ENCODE results near the gene AUNIP.
A peak's percentile ranks its signal among the peaks of the same experiment; 100 is the strongest.

Gene AUNIP

DNA sequence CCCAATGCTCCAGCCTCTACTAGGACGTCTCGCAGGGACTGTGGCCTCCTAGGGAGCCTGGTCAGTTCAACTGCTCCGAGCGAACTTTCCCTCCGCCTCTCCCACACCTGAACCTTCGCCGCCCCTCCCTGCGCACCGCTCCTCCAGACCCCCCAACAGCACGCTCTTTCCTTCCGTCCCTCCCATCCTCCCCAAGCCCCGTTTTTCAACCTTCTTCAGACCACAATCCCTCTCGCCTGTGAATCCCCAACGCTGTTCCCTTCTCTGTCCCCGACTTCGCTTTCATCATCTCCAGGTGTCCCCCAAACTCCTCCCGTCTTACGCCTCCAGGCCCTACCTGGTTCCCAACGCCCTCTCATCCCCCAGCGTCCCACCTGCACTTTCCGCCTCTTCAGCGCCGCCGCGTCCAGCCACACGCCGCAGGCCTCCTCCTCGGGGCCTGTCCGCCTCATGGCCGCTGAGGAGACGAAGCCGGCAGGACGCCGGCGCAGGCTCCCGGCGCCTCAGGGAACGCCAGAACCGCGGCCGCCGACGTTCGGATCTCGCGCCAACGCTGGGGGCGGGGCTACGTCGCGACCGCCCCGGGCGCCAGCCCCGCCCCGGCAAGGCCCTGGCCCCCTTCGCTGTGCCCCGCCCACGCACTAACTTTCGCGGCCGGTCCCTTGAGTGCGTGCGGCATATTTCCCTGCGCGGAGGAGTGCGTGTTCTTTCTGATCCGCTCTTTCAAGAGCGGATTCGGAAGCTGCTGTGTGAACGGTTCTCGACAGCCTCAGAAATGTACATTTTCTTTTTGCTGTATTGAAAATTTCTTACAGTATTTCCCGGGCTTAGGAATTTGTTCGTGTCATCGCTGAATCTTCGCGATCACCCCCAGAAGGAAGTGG, at the start of gene AUNIP:
AUNIP (minus strand) TSS at position 552 of the 884 bp plus-strand sequence; CDS start at position 452, 100 bp downstream.
- peak; percentile 38 for DNase-seq (ENCODE audit: low read depth)

GRCh38 chr1:25909040-25909439, 49.8 kb upstream of the AUNIP start:
- DNase-seq (ENCODE audit: low read depth), result no peak

- DNase-seq (ENCODE audit: low read depth), result no peak
These were observed 48.9 kb upstream of the AUNIP start for GRCh38 chr1:25908161-25908560.

- no peak for DNase-seq (ENCODE audit: low read depth)
These were observed 48.3 kb upstream of the AUNIP start for GRCh38 chr1:25907601-25908000.

DNA sequence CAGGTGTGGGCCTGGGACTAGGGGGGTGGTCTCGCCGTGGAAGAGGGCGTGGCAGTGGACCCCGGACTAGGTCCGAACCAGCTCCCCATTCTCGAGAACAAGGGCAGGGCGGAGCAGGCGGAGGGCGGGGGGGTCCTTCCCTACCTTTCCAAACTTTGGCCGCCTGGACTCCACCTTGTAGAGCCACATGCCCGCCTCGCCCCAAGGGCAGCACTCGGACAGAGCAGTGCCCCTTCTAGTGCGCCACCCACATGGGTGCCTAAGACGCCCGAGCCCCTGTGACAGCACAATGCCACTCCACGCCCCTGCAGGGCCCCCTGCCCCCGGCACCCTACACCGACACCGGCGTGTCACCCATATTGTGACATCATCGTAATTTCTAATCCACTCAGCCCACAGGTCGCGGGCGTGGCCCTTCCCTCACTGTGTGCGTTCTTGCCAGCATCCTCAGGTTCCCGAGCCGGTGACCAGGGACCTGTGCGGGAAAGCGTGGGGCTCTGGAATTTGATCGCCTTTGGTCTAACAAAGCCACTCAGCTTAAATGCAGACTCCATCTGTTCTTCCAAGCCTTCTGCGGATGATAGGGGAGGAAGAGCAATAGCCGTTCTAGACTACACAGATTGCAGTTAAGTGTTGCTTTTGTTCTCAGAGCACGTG, 47.5 kb upstream of the AUNIP start:
- no peak for DNase-seq (ENCODE audit: low read depth)

GRCh38 chr1:25905680-25906643, 46.7 kb upstream of the AUNIP start, which contains the start of gene STMN1:
Gene STMN1, minus strand, starts transcription at chr1:25906419. Its CDS starts 1,743 bp downstream, at chr1:25904676.
- DNase-seq (ENCODE audit: low read depth), result no peak

- no peak for DNase-seq (ENCODE audit: low read depth)
These were observed 45.9 kb upstream of the AUNIP start for GRCh38 chr1:25904943-25905679.

GRCh38 chr1:25903986-25904385, 44.7 kb upstream of the AUNIP start:
- no peak for DNase-seq (ENCODE audit: low read depth)

DNA sequence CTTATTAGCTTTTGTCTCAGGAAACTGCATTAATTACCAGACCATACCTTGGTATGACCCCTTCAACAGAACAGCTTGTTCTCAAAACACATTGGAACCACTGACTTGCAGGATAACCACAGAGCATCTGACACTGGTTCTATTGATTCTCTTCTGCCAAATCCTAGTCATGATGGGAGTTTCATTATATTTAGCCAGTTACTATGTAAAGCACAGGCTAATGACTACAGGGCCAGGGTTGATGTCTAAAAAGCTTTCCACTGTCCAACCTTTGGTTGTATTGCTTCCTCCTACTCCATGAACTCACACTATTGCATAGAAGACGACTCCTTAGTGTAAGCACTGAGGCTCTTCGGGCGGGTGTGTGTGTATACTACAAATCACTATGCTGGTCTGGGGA, 43.2 kb upstream of the AUNIP start:
- no peak for DNase-seq (ENCODE audit: low read depth)

- DNase-seq (ENCODE audit: low read depth), result no peak
These were observed 41.0 kb upstream of the AUNIP start for GRCh38 chr1:25900219-25900618.

DNA sequence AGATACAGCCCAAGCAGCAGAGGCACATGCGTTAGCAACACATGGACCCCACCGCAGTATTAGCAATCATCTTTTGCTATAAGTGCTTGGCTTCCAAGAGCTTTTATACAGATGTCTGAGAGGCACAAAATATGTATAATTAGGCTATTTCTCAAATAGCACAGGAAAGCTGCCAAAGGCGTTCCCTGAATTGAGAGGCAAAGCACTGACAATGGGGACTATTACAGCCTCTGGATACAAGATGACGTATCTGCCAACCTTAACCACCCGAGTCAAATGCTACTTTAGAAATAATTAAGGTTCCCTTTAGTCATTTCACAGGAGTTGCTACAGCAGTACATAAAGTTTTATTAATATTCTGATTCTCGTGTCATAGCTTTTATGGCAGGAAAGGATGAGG, 40.5 kb upstream of the AUNIP start:
- no peak for DNase-seq (ENCODE audit: low read depth)

DNA sequence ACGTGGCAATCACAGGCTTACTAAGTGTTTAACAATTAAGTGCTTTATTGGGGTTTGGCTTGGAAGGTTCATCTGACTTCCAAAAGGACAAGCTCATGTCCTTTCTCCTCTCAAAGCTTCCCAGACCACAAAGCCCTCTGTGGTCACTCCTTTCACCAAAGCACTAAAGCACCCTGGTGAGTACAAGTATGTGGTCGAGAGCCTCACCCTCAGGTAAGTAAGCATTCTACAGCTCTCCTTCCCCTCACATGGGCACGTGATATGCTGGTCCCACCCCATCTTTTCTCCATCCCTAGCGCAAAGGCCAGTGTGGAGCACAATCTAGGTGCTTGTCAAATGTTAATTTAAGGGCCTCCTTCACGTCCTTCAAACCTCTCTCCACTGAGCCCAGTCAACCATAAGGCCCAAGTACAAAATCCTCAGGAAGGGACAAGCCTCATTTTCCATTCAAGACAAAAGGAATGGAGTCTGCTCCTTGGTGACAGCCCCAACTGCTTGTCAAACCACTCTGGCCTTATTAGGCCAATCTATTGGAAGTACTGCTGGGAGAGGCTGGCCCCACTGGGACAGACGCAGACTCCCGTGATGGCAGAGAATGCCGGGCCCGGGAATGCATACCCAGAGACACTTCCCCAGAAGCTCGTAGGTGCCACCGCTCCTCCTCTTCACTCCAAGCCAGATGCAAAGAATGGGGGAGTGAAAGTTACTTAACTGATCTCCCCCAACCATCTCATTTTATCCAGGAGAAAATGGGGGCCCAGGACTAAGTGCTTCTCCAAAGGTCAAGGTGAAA, 39.2 kb upstream of the AUNIP start:
- no peak for DNase-seq (ENCODE audit: low read depth)

GRCh38 chr1:25897754-25898153, 38.5 kb upstream of the AUNIP start:
- DNase-seq (ENCODE audit: low read depth), result no peak

DNA sequence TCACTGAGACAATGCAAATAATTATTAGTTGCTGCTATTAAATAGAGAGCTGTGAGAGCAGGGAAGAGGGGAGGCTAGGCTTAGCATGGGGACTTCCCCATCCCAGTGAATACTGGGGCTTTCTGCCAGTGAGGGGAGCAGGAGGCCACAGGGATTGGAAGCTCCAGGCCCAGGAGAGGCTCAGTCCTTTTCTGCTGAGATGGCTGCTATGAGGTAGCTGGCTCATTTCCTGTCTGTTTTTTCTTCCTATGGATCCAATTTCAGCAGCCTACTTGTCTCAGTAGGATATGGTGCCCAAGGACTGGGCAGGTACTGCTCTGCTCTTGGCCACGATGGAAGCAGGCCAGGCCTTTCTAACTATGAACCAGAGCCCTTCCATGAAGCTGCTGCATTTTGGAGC, 37.0 kb upstream of the AUNIP start:
- DNase-seq (ENCODE audit: low read depth), result no peak

DNA sequence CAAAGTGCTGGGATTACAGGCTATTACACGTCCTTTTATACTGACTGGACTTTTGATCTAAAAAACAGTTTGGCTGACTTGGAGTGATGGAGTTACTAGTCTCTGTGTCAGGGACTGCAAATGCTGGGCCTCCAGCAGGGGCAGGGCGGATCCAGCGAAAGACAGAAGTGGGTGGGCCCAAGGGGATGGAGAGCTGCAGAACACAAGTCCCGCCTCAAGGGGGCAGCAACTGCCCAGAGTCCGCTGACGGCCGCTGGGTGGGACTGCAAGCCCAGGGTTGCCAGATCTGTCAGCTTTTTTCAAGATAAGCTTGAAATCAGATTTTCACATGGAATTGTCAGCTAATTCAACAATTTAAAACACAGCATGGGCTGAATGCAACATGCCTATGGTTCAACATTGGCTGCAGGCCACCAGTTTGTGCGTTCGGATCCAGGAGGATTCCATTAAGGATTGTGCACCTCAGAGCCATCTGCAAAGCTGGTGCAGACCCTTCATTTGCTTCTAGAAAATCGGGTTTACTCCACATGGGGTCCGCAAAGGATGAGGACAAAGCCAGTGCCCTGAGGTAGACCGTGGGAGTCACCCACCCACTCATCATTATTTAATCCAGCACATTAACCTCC, 36.2 kb upstream of the AUNIP start:
- DNase-seq (ENCODE audit: low read depth), result no peak

DNA sequence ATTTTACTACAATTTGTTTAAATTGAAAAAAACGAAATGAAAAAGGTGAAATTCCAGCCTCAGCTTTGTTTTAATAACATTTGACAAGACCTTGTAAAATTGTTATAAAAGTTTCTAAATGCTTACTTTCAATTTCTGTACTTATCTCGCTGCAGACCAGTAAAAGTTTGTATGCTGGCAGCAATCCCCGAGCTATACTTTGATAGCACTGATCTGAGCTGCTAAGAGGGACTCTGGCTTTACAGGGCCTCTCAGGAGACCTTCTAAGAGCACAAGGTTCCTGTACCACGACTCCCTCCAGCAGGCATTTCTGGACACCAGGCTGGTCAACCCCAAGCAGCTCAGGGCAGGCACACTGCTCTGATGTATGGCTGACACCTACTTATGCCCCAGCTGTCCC, 33.9 kb upstream of the AUNIP start:
- DNase-seq (ENCODE audit: low read depth), result no peak

DNA sequence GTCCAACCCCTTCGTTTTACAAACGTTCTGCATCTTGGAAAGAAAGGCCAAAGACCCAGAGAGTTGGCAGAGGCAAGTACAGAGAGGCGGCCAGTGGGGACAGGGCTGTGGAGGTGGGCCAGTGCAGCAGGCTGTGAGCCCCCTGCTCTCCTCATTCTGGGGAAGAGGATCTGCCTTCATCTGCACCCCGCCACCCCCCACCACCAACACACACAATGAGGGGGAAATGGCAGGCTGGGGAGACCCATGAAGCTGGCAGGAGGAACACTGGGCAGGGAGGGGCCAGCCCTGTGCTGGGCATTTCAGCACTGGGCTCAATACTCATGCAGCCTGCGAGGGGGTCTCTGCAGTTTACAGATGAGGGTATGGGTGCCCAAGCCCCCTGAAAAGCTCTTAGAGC, 32.3 kb upstream of the AUNIP start:
- DNase-seq (ENCODE audit: low read depth), result no peak

- DNase-seq (ENCODE audit: low read depth), result no peak
These were observed 31.2 kb upstream of the AUNIP start for GRCh38 chr1:25890239-25891034.

DNA sequence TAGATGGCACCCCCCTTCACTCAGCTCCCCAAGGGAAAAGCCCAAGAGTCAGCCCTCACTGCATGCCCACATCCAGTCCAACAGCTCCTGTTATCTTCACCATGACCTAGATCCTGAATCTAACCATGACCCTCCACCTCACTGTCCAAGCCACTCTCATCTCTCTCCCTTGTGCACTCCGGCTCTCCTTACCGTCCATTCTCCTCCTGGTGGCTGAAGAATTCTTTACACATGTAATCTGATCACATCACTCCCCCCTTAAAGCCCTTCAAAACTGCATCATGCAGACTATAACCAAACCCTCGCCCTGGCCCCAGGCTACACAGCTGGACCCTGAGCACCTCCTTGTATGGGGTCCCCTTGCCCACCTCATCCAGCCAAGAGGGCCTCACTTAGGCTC, 30.2 kb upstream of the AUNIP start:
- no peak for DNase-seq (ENCODE audit: low read depth)

All from non-pigmented ciliary epithelial cell (primary cell).